Measurements from ENCODE around the gene BCL2L2.
"Not testable (repeated sequence)": the region's sequence is repeated elsewhere in the genome, so short reads cannot be mapped to it uniquely, and the experiment has no call there.

The BCL2L2 gene

GRCh38 chr14:23324993-23325392 lies 18.4 kb downstream of the BCL2L2 start:
- DNase-seq: no peak

GRCh38 chr14:23325746-23326145 lies 19.1 kb downstream of the BCL2L2 start:
- DNase-seq: not testable (repeated sequence)

- no peak for DNase-seq
Observed at GRCh38 chr14:23326491-23327332, 20.1 kb downstream of the BCL2L2 start.

- peak; percentile 61 for DNase-seq
Observed at GRCh38 chr14:23327947-23328744, 21.5 kb downstream of the BCL2L2 start.

GRCh38 chr14:23335623-23336022 lies 29.0 kb downstream of the BCL2L2 start:
- DNase-seq: no peak

GRCh38 chr14:23339506-23340268 lies 33.1 kb downstream of the BCL2L2 start:
- DNase-seq: no peak

GRCh38 chr14:23344481-23344880 lies 37.8 kb downstream of the BCL2L2 start:
- DNase-seq: no peak

- DNase-seq: no peak
Observed at GRCh38 chr14:23345987-23346692, 39.5 kb downstream of the BCL2L2 start.

- DNase-seq: no peak
Observed at GRCh38 chr14:23346693-23347405, 40.2 kb downstream of the BCL2L2 start.

GRCh38 chr14:23347406-23348296 lies 41.0 kb downstream of the BCL2L2 start:
- DNase-seq: no peak

GRCh38 chr14:23348297-23348655 lies 41.6 kb downstream of the BCL2L2 start:
- DNase-seq: no peak

- DNase-seq: no peak
Observed at GRCh38 chr14:23349156-23349845, 42.7 kb downstream of the BCL2L2 start.

- no peak for DNase-seq
Observed at GRCh38 chr14:23351681-23352505, 45.3 kb downstream of the BCL2L2 start.

- DNase-seq: peak; percentile 63
Observed at GRCh38 chr14:23352506-23353432, 46.1 kb downstream of the BCL2L2 start, which contains the start of gene SLC22A17. SLC22A17 (minus strand) TSS chr14:23352887.

GRCh38 chr14:23353433-23353780 lies 46.8 kb downstream of the BCL2L2 start:
- no peak for DNase-seq

- no peak for DNase-seq
Observed at GRCh38 chr14:23354990-23355389, 48.4 kb downstream of the BCL2L2 start.

GRCh38 chr14:23355871-23356435 lies 49.3 kb downstream of the BCL2L2 start:
- no peak for DNase-seq

- no peak for DNase-seq
Observed at GRCh38 chr14:23356662-23357061, 50.0 kb downstream of the BCL2L2 start.

All from activated naive CD4-positive, alpha-beta T cell treated with anti-CD3 and anti-CD28 coated beads, Interleukin-2, amount 50 U/mL, for 16 hours (primary cell).